HG03378 (cell line): ENCODE results near the gene DCANP1.

Experiments used
- ATAC-seq: cut with Tn5 transposase; IDR thresholded peaks from one replicate; pipeline ENCODE4 v1.9.1; 2021; ENCODE audit warnings: mild to moderate bottlenecking, moderate library complexity; ENCODE audit not compliant: unreplicated experiment

The DCANP1 gene

GRCh38 chr5:135481387-135481786, 34.2 kb upstream of the DCANP1 start:
- ATAC-seq = no peak

DNA sequence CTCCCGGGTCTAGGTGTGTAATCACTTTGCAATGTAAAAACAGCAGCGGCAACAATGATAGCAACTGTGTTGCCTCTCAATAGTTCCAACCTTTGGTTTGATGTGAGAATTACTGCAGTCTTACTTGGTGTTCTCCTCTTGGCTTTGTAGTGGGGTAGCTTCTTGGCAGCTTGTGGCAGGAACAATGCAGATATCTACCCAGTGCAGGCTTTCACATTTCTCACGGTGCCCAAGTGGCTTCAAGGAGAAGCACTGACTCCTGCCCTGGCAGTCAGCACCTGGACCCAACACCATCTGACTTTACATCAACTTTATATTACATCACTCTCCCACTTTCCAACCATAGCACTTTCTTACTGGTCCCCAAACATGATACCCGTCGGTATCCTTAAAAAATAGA, 33.4 kb upstream of the DCANP1 start:
- ATAC-seq = no peak

GRCh38 chr5:135478938-135479337, 31.8 kb upstream of the DCANP1 start:
- ATAC-seq = no peak

DNA sequence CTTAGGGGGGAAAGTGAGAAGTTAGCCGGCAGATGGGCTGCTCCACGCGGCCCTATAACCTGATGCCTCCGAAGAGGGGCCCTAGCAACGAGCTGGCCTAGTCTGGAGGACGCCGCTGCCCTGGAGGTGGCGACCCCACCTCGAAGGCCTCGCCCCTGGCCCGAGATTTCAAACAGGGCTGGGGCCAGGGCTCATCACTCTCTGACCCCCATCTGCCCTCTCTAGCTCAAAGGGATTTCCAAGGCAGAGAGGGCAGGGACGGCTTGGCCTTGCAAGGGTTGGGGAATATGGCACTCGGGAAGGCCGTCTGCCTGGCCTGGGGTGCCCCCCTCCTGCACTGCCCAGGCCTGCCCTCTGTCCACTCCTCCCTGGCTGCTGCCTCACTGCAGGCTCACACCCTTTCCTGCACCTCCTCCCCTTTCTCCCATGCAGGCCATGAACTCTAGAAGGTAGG, 30.5 kb upstream of the DCANP1 start:
- no peak for ATAC-seq

GRCh38 chr5:135476615-135477581, 29.8 kb upstream of the DCANP1 start:
- ATAC-seq = no peak

- ATAC-seq = no peak
Observed at GRCh38 chr5:135473956-135474670, 27.0 kb upstream of the DCANP1 start.

DNA sequence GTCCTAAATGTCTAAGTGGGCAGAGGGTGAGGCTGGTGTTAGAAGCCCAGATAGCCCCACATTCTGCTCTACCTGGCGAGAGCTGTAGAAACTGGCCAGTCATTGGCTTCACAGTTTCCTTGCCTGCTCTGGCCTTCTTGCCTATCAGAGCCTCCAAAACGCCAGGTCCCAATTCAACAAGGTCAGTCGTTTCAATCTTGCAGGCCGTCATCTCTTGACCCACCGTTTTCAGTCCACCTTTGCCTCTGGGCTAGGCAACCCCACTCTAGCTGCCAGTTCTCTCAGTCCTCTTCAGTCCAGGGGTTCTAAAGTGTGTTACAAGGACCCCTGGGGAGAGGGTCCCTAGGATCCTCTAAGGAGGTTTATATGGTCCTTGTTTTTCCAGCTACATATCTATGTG, 25.0 kb upstream of the DCANP1 start:
- ATAC-seq = no peak

DNA sequence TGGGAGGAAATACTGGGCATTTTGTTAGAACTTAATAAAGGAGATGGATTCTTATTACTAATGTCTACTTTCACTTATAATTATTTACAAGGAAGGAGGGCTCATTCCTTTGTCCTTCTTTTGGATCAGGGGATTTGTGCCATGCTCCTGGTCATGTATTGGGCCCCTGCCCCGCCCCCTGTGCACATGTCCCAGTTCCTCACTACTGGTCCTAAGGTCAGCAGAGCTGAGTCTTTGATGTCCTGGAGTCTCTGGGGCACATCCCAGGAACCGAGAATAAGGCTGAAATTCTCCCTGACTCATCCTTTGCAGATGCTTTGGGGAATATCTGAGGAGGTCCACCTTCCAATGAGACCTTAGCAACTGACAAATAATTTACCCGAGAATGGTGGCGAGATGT, 24.6 kb upstream of the DCANP1 start:
- no peak for ATAC-seq

- ATAC-seq = no peak
Observed at GRCh38 chr5:135469911-135470310, 22.8 kb upstream of the DCANP1 start.

DNA sequence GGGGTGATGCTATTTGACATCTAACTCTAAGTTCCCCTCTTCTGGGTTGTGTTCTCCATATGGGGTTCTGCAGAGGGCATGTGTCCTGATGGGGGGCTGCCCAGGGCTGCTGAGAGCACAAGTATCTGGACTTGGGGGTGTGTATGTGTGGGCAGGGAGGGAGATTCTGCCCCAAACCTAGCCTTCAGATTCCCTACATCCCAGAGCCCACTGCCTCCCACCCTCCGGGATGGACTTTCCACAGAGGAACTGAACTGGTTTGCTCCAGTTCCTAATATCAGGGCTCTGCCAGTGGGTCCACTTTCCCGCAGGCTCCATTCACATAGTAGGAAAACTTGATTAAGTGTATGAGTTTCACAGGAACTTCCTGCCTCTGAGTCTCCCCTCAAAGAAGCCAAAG, 21.4 kb upstream of the DCANP1 start:
- ATAC-seq = no peak

DNA sequence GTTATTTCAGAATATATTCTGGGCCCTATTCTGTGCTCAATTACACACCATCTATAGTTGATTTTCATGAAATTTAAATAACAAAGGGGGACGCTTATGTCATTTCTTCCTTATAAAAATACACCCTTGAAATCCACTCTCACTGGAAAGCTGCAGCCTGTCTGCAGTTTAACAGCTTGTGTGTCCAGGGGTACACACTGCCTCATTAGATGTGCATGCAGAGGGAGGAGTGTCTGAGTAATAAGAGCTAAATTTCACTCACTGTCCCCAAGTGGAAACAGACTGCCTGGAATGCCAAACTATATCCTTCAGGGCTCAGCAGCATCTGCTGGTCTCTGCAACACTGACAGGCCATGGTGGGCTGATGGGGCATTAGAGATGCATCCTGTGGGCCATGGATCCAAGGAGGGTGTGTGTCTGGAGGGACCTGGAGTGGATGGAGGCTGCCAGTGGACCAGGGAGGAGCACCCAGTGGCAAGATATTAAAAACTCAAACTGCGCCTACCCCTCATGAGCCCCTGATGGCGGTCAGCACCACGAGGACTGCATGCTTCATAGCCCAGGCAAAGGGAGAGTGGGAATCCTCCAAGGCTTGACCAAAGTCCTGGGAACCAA, 20.8 kb upstream of the DCANP1 start:
- ATAC-seq = no peak

- no peak for ATAC-seq
Observed at GRCh38 chr5:135467051-135467625, 20.0 kb upstream of the DCANP1 start.

DNA sequence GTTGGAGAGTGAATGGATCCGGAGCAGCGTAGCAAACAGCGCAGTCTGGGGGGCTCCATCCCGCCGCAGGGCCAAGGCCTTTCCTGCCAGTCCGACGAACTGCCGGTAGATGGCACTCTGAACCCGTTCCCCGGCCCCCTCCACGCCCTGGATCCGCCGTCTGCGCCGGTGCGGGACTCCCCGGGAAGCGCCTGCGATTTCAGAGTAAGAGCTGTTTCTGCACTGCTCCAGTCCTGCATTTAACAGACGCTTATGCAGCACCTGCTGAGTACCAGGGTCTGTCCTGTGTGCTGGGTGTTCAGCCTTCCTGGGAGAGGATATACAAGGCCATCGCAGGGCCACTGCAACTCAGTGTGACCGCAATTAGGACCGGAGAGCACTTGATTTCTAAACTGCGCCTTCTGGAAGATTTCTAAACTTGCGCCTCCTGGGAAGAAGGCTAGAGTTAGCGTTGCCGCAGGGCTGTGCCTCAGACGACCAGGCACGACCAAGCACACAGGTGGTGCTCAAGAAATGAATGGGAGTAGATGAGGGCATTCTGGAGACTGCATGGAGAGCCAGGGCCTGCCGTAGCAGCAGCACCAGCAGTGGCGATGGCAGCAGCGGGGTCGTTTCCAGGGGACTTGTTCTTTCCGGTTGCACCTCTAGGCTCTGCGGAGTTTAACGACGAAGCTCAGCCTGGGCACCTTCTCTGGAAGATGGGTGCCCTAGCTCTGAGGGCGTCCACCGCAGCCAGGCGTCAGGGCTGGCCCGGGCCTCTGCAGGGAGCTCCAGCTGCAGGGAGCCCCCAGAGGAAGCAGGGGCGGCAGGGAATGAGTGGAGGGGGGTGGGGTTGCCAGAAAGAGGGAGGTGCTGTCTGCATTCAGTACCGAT, 19.3 kb upstream of the DCANP1 start:
- no peak for ATAC-seq

- ATAC-seq = no peak
Observed at GRCh38 chr5:135465391-135466122, 18.4 kb upstream of the DCANP1 start.

DNA sequence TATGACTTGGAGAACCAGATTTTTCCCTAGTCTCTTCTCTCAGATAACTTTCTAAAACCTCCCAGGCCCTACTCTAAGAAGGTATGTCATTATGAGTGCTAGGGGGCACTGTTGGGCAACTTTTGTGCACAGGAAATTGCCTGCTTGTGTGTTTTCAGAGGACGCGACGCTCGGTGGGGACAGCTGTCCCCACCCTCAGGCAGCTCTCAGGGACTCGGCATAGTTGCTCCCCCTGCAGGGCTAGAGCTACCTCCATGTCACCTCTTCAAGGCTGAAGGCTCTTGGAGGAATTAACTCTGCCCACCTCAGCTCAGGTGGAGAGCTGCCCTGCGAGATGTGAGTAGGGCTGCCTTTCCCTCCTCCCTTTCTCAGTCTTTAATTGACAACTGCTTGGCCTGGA, 15.2 kb upstream of the DCANP1 start:
- ATAC-seq = peak; percentile 62

DNA sequence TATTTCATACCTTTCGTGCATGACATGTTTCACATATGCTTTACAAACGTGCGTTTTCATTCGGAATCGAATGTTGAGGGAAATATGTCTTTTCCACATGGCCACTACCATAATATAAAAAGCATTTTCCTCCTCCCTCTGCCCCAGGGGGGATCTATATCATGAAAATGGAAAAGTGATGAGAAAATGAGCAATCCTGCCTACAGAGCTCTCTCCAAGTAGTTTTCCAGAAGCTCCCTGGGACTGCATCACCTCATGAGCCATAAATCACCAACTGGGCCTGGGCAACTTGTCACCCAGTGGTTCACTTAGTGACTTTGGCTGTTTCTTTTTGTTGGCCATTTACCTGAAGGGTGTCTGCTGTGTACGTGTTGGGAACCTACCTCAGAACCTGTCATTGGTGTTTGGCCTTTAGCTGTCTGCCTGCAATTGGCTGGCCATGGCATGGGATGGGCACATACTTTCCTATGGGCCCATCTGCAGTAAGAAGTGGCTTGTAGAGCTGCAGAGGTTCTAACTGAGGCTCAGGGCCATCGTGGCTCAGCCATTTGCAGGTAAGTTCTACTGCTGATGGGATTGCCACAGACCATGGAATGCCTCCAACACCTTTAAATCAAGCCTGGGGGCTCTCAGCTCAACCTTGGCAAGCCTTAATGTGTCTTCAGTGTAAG, 14.5 kb upstream of the DCANP1 start:
- ATAC-seq = no peak

GRCh38 chr5:135460246-135461033, 13.3 kb upstream of the DCANP1 start:
- ATAC-seq = no peak

GRCh38 chr5:135458921-135459331, 11.8 kb upstream of the DCANP1 start:
- ATAC-seq = no peak
